Fibroblast of skin of abdomen (primary cell): ENCODE measurements around the gene CSTB.
A peak's percentile ranks its signal among the peaks of the same experiment; 100 is the strongest.

Source experiments
- DNase-seq: peaks from one replicate; pipeline ENCODE4 v3.0.0-alpha.2; 2013

CSTB gene

GRCh38 chr21:43748622-43749021, 27.5 kb downstream of the CSTB start:
- no peak for DNase-seq

- DNase-seq: no peak
These were observed 30.2 kb downstream of the CSTB start for GRCh38 chr21:43745772-43746517.

DNA sequence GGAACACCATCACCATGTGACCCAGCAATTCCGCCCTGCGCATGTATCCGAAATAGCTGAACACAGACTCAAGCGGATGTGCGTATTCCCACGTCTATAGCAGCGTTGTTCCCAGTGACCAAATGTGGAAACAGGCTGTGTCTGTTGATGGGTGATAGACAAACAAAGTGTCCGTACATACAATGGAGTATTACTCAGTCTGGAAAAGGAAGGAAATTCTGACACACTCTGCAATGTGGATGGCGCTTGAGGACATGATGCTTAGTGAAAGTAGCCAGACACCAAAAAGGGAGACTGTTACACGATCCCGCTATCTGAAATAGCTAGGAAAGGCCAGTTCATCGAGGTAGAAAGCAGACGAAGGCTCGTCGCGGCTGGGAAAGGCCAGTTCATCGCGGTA, 31.4 kb downstream of the CSTB start:
- DNase-seq: no peak

- no peak for DNase-seq
These were observed 32.2 kb downstream of the CSTB start for GRCh38 chr21:43743947-43744346.

GRCh38 chr21:43741423-43742096, 34.5 kb downstream of the CSTB start:
- no peak for DNase-seq

GRCh38 chr21:43740497-43741156, 35.5 kb downstream of the CSTB start:
- peak; percentile 67 for DNase-seq

- DNase-seq: no peak
These were observed 36.3 kb downstream of the CSTB start for GRCh38 chr21:43739621-43740435.

GRCh38 chr21:43737158-43737950, 38.8 kb downstream of the CSTB start:
- DNase-seq: no peak

GRCh38 chr21:43736224-43736883, 39.8 kb downstream of the CSTB start:
- DNase-seq: no peak

GRCh38 chr21:43735236-43736091, 40.6 kb downstream of the CSTB start:
- no peak for DNase-seq

- peak; percentile 69 for DNase-seq
These were observed 41.2 kb downstream of the CSTB start for GRCh38 chr21:43734928-43735229.

DNA sequence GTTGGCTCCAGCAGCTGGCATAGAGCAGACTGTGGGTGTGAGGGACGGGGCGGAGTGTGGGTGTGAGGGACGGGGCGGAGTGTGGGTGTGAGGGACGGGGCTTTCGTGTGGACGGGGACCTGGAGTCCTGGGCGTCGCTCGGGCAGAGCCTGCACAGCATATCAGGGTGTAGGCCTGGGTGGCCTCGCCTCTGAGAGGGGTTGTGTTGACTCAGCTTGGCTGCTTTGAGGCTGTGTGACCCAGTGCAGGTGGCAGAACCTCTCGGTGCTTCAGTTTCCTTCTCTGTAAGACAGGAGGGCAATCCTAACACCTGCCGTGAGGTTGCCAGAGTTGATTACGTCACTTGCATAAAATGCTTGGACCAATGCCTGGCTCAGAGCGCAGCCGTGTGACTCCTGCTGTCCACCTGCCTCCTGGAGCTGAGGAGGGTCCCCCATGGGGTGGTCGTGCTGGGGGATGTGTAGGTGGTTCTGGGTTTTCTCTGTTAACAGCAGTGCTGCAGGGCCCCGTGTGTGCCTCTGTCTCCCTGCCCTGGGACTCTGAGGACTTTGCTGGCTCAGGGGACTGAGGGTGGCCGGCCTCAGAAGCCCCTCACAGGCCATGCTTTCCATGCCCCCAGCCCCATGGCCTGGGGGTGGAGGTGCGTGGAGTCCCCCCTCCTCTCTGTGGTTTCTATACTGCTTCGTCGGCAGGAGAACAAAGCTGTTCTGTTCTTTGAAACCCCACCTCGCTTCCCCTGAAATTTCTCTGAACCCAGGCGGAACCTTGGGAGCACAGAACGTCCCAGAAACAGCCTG, 41.8 kb downstream of the CSTB start:
- DNase-seq: no peak

DNA sequence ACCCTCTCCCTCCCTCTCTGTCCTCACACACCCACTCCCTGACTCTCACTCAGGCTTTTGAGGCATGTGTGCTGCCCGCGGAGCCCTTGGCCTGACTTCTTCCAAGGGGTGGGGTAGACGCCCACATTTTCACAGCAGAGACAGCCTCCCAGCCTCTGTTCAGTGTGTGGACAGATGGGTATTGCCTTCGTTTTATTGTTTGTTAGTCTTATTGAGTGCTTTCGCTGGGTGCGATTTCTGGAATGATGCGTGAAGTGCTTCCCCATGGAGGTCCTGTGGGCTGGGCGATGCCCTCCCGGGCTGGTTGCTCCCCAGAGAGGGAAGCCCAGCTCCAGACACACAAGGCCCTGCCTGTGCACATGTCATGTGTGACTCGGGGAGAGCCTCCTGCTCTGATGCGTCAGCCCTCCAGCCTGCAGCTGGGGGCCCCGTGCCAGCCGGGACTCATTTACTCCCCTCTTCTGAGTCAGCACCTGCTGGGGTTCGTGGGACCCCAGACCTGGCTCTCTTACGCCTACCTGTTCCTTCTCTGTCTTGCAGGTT, 42.5 kb downstream of the CSTB start:
- DNase-seq: peak; percentile 62

DNA sequence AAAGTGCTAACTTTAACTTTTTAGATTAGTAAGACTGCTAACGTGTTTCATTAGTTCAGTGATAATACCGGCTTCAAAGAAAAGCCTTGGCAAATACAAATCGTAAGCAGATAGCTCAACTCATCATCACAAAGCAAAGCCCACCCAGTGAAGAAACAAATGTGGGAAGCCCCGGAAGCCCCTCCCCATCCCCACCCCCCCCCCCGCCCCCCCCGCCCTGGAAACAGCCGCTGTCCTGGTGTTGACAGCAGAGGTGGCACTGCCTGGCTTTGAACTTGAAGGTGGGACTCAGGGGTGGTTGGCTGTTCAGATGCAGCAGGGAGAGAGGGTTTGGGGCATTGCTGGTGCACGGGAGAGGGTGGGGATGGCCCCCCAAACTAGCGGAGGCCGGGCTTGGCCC, 43.0 kb downstream of the CSTB start:
- no peak for DNase-seq

- peak; percentile 50 for DNase-seq
These were observed 44.0 kb downstream of the CSTB start for GRCh38 chr21:43731891-43732711.

DNA sequence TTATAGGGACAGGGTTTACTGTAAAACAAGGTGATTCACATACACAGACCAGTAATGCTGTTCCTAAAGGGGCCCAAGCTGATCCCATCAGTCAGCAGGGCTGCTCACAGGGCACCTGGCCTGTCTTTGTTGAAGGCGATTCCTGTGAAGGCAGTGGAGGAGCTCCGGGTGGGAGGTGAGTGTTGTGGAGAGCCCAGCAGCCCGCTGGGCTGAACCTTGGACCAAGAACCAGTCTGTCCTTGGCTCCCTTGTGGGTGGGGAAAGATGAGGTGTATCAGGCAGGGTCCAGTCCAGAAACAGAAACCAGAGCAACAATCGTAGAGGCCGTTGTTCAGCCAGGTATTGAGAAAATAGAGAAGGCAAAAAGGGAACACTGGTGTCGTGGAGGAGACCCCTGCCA, 44.6 kb downstream of the CSTB start:
- DNase-seq: no peak

- DNase-seq: peak; percentile 99
These were observed 47.4 kb downstream of the CSTB start for GRCh38 chr21:43728467-43729390.

GRCh38 chr21:43728154-43728466, 48.0 kb downstream of the CSTB start:
- no peak for DNase-seq
